ENCODE measurements around the gene MUC13.

- TF ChIP-seq CTCF (IDR thresholded peaks at IDR 0.05) (no peak), POLR2A (IDR thresholded peaks at IDR 0.05) (no peak)
Observed at GRCh38 chr3:124976383-124976782, 41.8 kb upstream of the MUC13 start.

All from breast epithelium (tissue), 3 donors.